Bronchial epithelial cell (primary cell): ENCODE data around the gene ULK4. TPM values are rescaled to one million over a fixed set of nuclear protein-coding genes. Genes with fewer than 3 reads are reported as not detected.

Source experiments
- DNase-seq: peaks from one replicate; pipeline ENCODE4 v3.0.0-alpha.2; 2010; ENCODE audit warnings: low read depth
- FAIRE-seq: peaks from 2 replicates; lab custom pipeline; 2011; peaks lifted over from hg19 to GRCh38; lab: Jason Lieb, UNC
- H3K27me3 ChIP-seq: 2 replicates; pipeline ENCODE4 v1.5.1; 2011; ENCODE audit warnings: low read length; ENCODE audit not compliant: control insufficient read depth, insufficient read depth
- H3K36me3 ChIP-seq: 2 replicates; pipeline ENCODE4 v1.5.1; 2011; ENCODE audit warnings: low read length; ENCODE audit not compliant: control insufficient read depth, insufficient read depth
- H3K4me3 ChIP-seq: 2 replicates; pipeline ENCODE4 v1.5.1; 2011; ENCODE audit warnings: mild to moderate bottlenecking, low read depth, low read length, control low read depth
- CTCF ChIP-seq: IDR thresholded peaks from 2 replicates; pipeline ENCODE4 v1.5.1; 2011; ENCODE audit warnings: mild to moderate bottlenecking, moderate library complexity, low read length, control low read depth, inconsistent platforms; ENCODE audit not compliant: insufficient read depth, severe bottlenecking
- total RNA-seq: library from RNA; depleted of rRNA; stranded (reverse); fragments of >200 nt; gene quantifications from 2 replicates; pipeline ENCODE4 v1.2.1, GENCODE V29; 2014

The ULK4 gene
- total RNA-seq, 1 donor from 2014 or later: 3.9 TPM

- no peak for DNase-seq
- TF ChIP-seq CTCF: no peak
- Histone ChIP-seq H3K4me3 (no peak overlapping the region), H3K36me3 (no peaks in the 10 kb centered on the region), H3K27me3 (no peaks in the 10 kb centered on the region)
- FAIRE-seq: no peak
Measured at GRCh38 chr3:41296556-41296955, 665.3 kb downstream of the ULK4 start.

- FAIRE-seq (no peak), DNase-seq (no peak)
- H3K4me3 ChIP-seq: no peak overlapping the region
- H3K36me3 ChIP-seq: no peaks in the 10 kb centered on the region
- H3K27me3 ChIP-seq: no peaks in the 10 kb centered on the region
- TF ChIP-seq CTCF: no peak
Measured at GRCh38 chr3:41295740-41296139, 666.2 kb downstream of the ULK4 start.

GRCh38 chr3:41293169-41293681, 668.7 kb downstream of the ULK4 start:
- FAIRE-seq (no peak), DNase-seq (no peak)
- no peaks in the 10 kb centered on the region for H3K36me3 ChIP-seq
- no peak for TF ChIP-seq CTCF
- H3K4me3 ChIP-seq: no peak overlapping the region
- H3K27me3 ChIP-seq: no peaks in the 10 kb centered on the region

- H3K36me3 ChIP-seq: no peaks in the 10 kb centered on the region
- FAIRE-seq: no peak
Measured at GRCh38 chr3:41290736-41291135, 671.2 kb downstream of the ULK4 start.

GRCh38 chr3:41290306-41290705, 671.6 kb downstream of the ULK4 start:
- no peak for FAIRE-seq
- H3K4me3 ChIP-seq: no peak overlapping the region

More at GRCh38 chr3:41290736-41291135, 671.2 kb downstream of the ULK4 start:
- no peak overlapping the region for H3K4me3 ChIP-seq
- DNase-seq: no peak
- TF ChIP-seq CTCF: no peak
- H3K27me3 ChIP-seq: no peaks in the 10 kb centered on the region

More at GRCh38 chr3:41290306-41290705, 671.6 kb downstream of the ULK4 start:
- no peak for TF ChIP-seq CTCF
- no peaks in the 10 kb centered on the region for H3K36me3 ChIP-seq
- H3K27me3 ChIP-seq: no peaks in the 10 kb centered on the region
- DNase-seq: no peak
